GM12878 (cell line): ENCODE measurements around the gene ZBTB4. TPM values are rescaled to one million over a fixed set of nuclear protein-coding genes. Genes with fewer than 3 reads are reported as not detected.

Experiments used
- BHLHE40 ChIP-seq, 2 experiments: fragments of 450-650 bp in 1 of 2; IDR thresholded peaks; 2 replicates each; pipeline ENCODE4 v1.6.1; 2011 to 2017; ENCODE audit warnings: low read depth in 2 of 2, borderline replicate concordance in 1 of 2, improper control_type of control experiment in 1 of 2, low read length in 1 of 2, mild to moderate bottlenecking in 1 of 2
- CBFB ChIP-seq: IDR thresholded peaks from 2 replicates; pipeline ENCODE4 v1.6.1; 2016; ENCODE audit warnings: antibody characterized with exemption, low read depth
- CHD4 ChIP-seq: fragments of 200-600 bp; sonication (generic); IDR thresholded peaks from 2 replicates; pipeline ENCODE4 v1.6.1; 2016; ENCODE audit warnings: mild to moderate bottlenecking
- CTCF ChIP-seq, 3 experiments: IDR thresholded peaks in 2 of 3; conservative IDR thresholded peaks in 1 of 3; 2 replicates each; pipeline ENCODE4 v1.5.1; 2011; ENCODE audit warnings: low read depth in 3 of 3, low read length in 3 of 3, mild to moderate bottlenecking in 3 of 3, control low read depth in 2 of 3, moderate library complexity in 2 of 3, inconsistent platforms in 1 of 3, mixed read lengths in 1 of 3; ENCODE audit not compliant: control insufficient read depth in 2 of 3, insufficient read depth in 1 of 3; ENCODE audit errors: extremely low read depth in 1 of 3
- EP300 ChIP-seq, 2 experiments: fragments of 150-350 bp in 1 of 2; IDR thresholded peaks; 2 replicates each; pipeline ENCODE4 v1.6.1; 2011 to 2012; ENCODE audit warnings: low read depth in 2 of 2, low read length in 2 of 2, borderline replicate concordance in 1 of 2, improper control_type of control experiment in 1 of 2, inconsistent platforms in 1 of 2; ENCODE audit not compliant: control insufficient read depth in 1 of 2
- ESRRA ChIP-seq: IDR thresholded peaks from 2 replicates; pipeline ENCODE4 v1.6.1; 2012; ENCODE audit warnings: mild to moderate bottlenecking, low read length, improper control_type of control experiment
- NBN ChIP-seq: fragments of 450-650 bp; IDR thresholded peaks from 2 replicates; pipeline ENCODE4 v1.6.1; 2016
- NFYA ChIP-seq: IDR thresholded peaks from 2 replicates; pipeline ENCODE4 v1.6.1; 2011; ENCODE audit warnings: low read depth, mild to moderate bottlenecking, low read length, improper control_type of control experiment, borderline replicate concordance
- RUNX3 ChIP-seq: IDR thresholded peaks from 2 replicates; pipeline ENCODE4 v1.6.1; 2012; ENCODE audit warnings: low read length, inconsistent platforms
- SMAD5 ChIP-seq: IDR thresholded peaks from 2 replicates; pipeline ENCODE4 v1.6.1; 2016; ENCODE audit warnings: antibody characterized with exemption, low read depth
- SMC3 ChIP-seq: IDR thresholded peaks from 2 replicates; pipeline ENCODE4 v1.6.1; 2011; ENCODE audit warnings: low read length, improper control_type of control experiment, borderline replicate concordance
- SUZ12 ChIP-seq: fragments of 200-600 bp; sonication (generic); IDR thresholded peaks from one replicate; pipeline ENCODE4 v1.6.1; 2018; ENCODE audit warnings: antibody characterized with exemption, mild to moderate bottlenecking; ENCODE audit not compliant: unreplicated experiment
- TARDBP ChIP-seq: IDR thresholded peaks from 2 replicates; pipeline ENCODE4 v1.6.1; 2016; ENCODE audit warnings: borderline replicate concordance
- polyA plus RNA-seq, 11 experiments: library from polyadenylated mRNA; depleted of rRNA in 4 of 11; unstranded in 6 of 11; stranded (reverse) in 5 of 11; fragments of >200 nt; fragmentation: Nextera tagmentation in 4 of 11; fragmentation: Illumina TruSeq in 1 of 11; extraction: Ambion mirVana in 4 of 11; extraction: Trizol in 1 of 11; gene quantifications; 1 replicate in 1 of 11; 2 replicates in 10 of 11; pipeline versions ENCODE4 v1.2.1 to v1.2.3, GENCODE V29; 2011 to 2016; ENCODE audit warnings: inconsistent platforms in 2 of 11, missing spikeins in 2 of 11, low read depth in 1 of 11
- total RNA-seq, 4 experiments: library from RNA; depleted of rRNA in 3 of 4; stranded (reverse); fragments of >200 nt in 3 of 4; fragmentation: Illumina TruSeq in 1 of 4; extraction: Trizol in 1 of 4; gene quantifications; 2 replicates each; pipeline versions ENCODE4 v1.2.1 to v1.2.3, GENCODE V29; 2013 to 2021
- TF ChIP-seq, protein P1 (sequence below): fragments of 450-650 bp; IDR thresholded peaks from 2 replicates; pipeline ENCODE4 v1.6.1; 2016; ENCODE audit warnings: mild to moderate bottlenecking
- TF ChIP-seq, protein P2 (sequence below): fragments of 450-650 bp; IDR thresholded peaks from 2 replicates; pipeline ENCODE4 v1.6.1; 2017; ENCODE audit warnings: mild to moderate bottlenecking, moderate library complexity
- TF ChIP-seq, protein P3 (sequence below): fragments of 150-350 bp; IDR thresholded peaks from 2 replicates; pipeline ENCODE4 v1.6.1; 2016; ENCODE audit warnings: low read depth, low read length

Gene ZBTB4
- total and polyA plus RNA-seq, 10 of the 15 experiments (the other 5 are each of a cell fraction or from before 2014, with no cell fraction given), result 2.0 to 14.9 (median 6.9) TPM

DNA sequence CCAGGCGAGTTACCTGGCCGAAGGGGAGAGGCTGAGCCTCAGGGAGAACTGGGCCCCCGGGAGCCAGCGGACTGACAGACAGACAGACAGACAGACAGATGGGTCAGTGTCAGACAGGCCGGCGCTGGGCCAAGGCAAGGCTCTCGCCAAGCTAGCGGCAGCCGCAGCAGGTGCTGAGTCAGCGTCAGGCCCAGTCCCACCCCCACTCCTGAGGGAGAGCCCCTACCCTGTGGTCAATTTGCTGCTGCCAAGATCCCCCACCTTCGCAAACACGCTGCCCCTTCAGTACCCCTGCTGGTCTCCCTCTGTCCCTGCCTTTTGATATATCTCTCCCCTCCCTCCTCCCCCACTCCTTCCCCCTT lies 38.6 kb downstream of the ZBTB4 start (continued):
- peak; percentile 89 for TF ChIP-seq RUNX3
- peak in 1 of 2 experiments; percentile 40; a peak in 1 of 4 replicates for TF ChIP-seq EP300 (IDR thresholded peaks at IDR 0.05; ENCODE audit: borderline replicate concordance in 1 of 2, control insufficient read depth in 1 of 2, low read depth in 2 of 2, low read length in 2 of 2)
- TF ChIP-seq NBN, result 0 out of 2 replicates have a peak, but pooled peaks have one; percentile 66
- TF ChIP-seq CTCF (IDR thresholded peaks at IDR 0.05 in 2 of 3, conservative IDR thresholded peaks at IDR 0.05 in 1 of 3; ENCODE audit: control insufficient read depth in 2 of 3, extremely low read depth in 1 of 3, insufficient read depth in 1 of 3, low read depth in 3 of 3, low read length in 3 of 3), result peak in 2 of 3 experiments; percentile 13 to 14; a peak in 2 of 6 replicates
- TF ChIP-seq CHD4, result no peak
- no peak for TF ChIP-seq ESRRA
- TF ChIP-seq, protein P1, sequence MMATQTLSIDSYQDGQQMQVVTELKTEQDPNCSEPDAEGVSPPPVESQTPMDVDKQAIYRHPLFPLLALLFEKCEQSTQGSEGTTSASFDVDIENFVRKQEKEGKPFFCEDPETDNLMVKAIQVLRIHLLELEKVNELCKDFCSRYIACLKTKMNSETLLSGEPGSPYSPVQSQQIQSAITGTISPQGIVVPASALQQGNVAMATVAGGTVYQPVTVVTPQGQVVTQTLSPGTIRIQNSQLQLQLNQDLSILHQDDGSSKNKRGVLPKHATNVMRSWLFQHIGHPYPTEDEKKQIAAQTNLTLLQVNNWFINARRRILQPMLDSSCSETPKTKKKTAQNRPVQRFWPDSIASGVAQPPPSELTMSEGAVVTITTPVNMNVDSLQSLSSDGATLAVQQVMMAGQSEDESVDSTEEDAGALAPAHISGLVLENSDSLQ, result peak; percentile 31; the same call in 1 of the 2 replicates
- peak in 1 of 2 experiments; percentile 51; a peak in 2 of 4 replicates for TF ChIP-seq BHLHE40 (IDR thresholded peaks at IDR 0.05; ENCODE audit: borderline replicate concordance in 1 of 2, low read depth in 2 of 2, low read length in 1 of 2)
- TF ChIP-seq, protein P2, sequence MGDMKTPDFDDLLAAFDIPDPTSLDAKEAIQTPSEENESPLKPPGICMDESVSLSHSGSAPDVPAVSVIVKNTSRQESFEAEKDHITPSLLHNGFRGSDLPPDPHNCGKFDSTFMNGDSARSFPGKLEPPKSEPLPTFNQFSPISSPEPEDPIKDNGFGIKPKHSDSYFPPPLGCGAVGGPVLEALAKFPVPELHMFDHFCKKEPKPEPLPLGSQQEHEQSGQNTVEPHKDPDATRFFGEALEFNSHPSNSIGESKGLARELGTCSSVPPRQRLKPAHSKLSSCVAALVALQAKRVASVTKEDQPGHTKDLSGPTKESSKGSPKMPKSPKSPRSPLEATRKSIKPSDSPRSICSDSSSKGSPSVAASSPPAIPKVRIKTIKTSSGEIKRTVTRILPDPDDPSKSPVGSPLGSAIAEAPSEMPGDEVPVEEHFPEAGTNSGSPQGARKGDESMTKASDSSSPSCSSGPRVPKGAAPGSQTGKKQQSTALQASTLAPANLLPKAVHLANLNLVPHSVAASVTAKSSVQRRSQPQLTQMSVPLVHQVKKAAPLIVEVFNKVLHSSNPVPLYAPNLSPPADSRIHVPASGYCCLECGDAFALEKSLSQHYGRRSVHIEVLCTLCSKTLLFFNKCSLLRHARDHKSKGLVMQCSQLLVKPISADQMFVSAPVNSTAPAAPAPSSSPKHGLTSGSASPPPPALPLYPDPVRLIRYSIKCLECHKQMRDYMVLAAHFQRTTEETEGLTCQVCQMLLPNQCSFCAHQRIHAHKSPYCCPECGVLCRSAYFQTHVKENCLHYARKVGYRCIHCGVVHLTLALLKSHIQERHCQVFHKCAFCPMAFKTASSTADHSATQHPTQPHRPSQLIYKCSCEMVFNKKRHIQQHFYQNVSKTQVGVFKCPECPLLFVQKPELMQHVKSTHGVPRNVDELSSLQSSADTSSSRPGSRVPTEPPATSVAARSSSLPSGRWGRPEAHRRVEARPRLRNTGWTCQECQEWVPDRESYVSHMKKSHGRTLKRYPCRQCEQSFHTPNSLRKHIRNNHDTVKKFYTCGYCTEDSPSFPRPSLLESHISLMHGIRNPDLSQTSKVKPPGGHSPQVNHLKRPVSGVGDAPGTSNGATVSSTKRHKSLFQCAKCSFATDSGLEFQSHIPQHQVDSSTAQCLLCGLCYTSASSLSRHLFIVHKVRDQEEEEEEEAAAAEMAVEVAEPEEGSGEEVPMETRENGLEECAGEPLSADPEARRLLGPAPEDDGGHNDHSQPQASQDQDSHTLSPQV, result no peak
- TF ChIP-seq SUZ12, result no peak
- TF ChIP-seq, protein P3, sequence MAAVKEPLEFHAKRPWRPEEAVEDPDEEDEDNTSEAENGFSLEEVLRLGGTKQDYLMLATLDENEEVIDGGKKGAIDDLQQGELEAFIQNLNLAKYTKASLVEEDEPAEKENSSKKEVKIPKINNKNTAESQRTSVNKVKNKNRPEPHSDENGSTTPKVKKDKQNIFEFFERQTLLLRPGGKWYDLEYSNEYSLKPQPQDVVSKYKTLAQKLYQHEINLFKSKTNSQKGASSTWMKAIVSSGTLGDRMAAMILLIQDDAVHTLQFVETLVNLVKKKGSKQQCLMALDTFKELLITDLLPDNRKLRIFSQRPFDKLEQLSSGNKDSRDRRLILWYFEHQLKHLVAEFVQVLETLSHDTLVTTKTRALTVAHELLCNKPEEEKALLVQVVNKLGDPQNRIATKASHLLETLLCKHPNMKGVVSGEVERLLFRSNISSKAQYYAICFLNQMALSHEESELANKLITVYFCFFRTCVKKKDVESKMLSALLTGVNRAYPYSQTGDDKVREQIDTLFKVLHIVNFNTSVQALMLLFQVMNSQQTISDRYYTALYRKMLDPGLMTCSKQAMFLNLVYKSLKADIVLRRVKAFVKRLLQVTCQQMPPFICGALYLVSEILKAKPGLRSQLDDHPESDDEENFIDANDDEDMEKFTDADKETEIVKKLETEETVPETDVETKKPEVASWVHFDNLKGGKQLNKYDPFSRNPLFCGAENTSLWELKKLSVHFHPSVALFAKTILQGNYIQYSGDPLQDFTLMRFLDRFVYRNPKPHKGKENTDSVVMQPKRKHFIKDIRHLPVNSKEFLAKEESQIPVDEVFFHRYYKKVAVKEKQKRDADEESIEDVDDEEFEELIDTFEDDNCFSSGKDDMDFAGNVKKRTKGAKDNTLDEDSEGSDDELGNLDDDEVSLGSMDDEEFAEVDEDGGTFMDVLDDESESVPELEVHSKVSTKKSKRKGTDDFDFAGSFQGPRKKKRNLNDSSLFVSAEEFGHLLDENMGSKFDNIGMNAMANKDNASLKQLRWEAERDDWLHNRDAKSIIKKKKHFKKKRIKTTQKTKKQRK, result no peak
- no peak for TF ChIP-seq TARDBP
- no peak for TF ChIP-seq SMC3
- TF ChIP-seq NFYA, result no peak
- no peak for TF ChIP-seq SMAD5
- TF ChIP-seq CBFB, result peak; percentile 52; the same call in 1 of the 2 replicates
